ENCODE measurements around the gene CTSD.

Gene CTSD

GRCh38 chr11:1746511-1746931, 17.2 kb downstream of the CTSD start:
- TF ChIP-seq FOXP2 (optimal IDR thresholded peaks at IDR 0.05; ENCODE audit: borderline replicate concordance, extremely low read depth, extremely low read length, insufficient read depth) (no peak), POLR2AphosphoS5 (IDR thresholded peaks at IDR 0.05; ENCODE audit: low read depth, low read length) (no peak), SIN3A (IDR thresholded peaks at IDR 0.05; ENCODE audit: borderline replicate concordance, insufficient read depth, low read length) (no peak), REST (IDR thresholded peaks at IDR 0.05; ENCODE audit: insufficient read depth in 1 of 2, low read depth in 2 of 2, low read length in 2 of 2) (no peak), TAF1 (IDR thresholded peaks at IDR 0.05; ENCODE audit: borderline replicate concordance, insufficient read depth, low read length) (no peak)

- no peak for TF ChIP-seq SIN3A (IDR thresholded peaks at IDR 0.05; ENCODE audit: borderline replicate concordance, insufficient read depth, low read length)
- TF ChIP-seq TAF1 (IDR thresholded peaks at IDR 0.05; ENCODE audit: borderline replicate concordance, insufficient read depth, low read length) = no peak
- TF ChIP-seq FOXP2 (optimal IDR thresholded peaks at IDR 0.05; ENCODE audit: borderline replicate concordance, extremely low read depth, extremely low read length, insufficient read depth) = no peak
- TF ChIP-seq POLR2AphosphoS5 (IDR thresholded peaks at IDR 0.05; ENCODE audit: low read depth, low read length) = no peak
- no peak for TF ChIP-seq REST (IDR thresholded peaks at IDR 0.05; ENCODE audit: insufficient read depth in 1 of 2, low read depth in 2 of 2, low read length in 2 of 2)
Measured at GRCh38 chr11:1745701-1746320, 17.9 kb downstream of the CTSD start.

- TF ChIP-seq REST (IDR thresholded peaks at IDR 0.05; ENCODE audit: insufficient read depth in 1 of 2, low read depth in 2 of 2, low read length in 2 of 2) (no peak), SIN3A (IDR thresholded peaks at IDR 0.05; ENCODE audit: borderline replicate concordance, insufficient read depth, low read length) (no peak), POLR2AphosphoS5 (IDR thresholded peaks at IDR 0.05; ENCODE audit: low read depth, low read length) (no peak), TAF1 (IDR thresholded peaks at IDR 0.05; ENCODE audit: borderline replicate concordance, insufficient read depth, low read length) (no peak), FOXP2 (optimal IDR thresholded peaks at IDR 0.05; ENCODE audit: borderline replicate concordance, extremely low read depth, extremely low read length, insufficient read depth) (no peak)
Measured at GRCh38 chr11:1744891-1745700, 18.6 kb downstream of the CTSD start.

GRCh38 chr11:1744137-1744886, 19.4 kb downstream of the CTSD start:
- TF ChIP-seq SIN3A (IDR thresholded peaks at IDR 0.05; ENCODE audit: borderline replicate concordance, insufficient read depth, low read length) (no peak), FOXP2 (optimal IDR thresholded peaks at IDR 0.05; ENCODE audit: borderline replicate concordance, extremely low read depth, extremely low read length, insufficient read depth) (no peak), REST (IDR thresholded peaks at IDR 0.05; ENCODE audit: insufficient read depth in 1 of 2, low read depth in 2 of 2, low read length in 2 of 2) (no peak), TAF1 (IDR thresholded peaks at IDR 0.05; ENCODE audit: borderline replicate concordance, insufficient read depth, low read length) (no peak), POLR2AphosphoS5 (IDR thresholded peaks at IDR 0.05; ENCODE audit: low read depth, low read length) (no peak)

All from PFSK-1 (cell line).